HCT116 (cell line): ENCODE measurements around the gene MYO1E. TPM values are rescaled to one million over a fixed set of nuclear protein-coding genes. Genes with fewer than 3 reads are reported as not detected.

Experiments used
- ATAC-seq: fragments of 200-7000 bp; cut with Tn5 transposase; 2 replicates; pipeline ENCODE4 v1.9.1; 2020; ENCODE audit warnings: mild to moderate bottlenecking, moderate library complexity
- BruUV-seq: library from RNA; stranded (reverse); fragments of 400-500 nt; replicated peaks from 2 replicates; lab custom pipeline; 2021; lab: Mats Ljungman, UMichigan
- CTCF ChIA-PET: fragments of 300-600 bp; sonication (Branson Sonifier 250); formaldehyde crosslinking; loops from one replicate; lab custom pipeline; 2021; ENCODE audit warnings: antibody characterized with exemption; lab: Charles Lee
- POLR2A ChIA-PET: fragments of 300-600, 350-600 bp; sonication (Branson Sonifier 250); formaldehyde crosslinking; loops from one replicate; lab custom pipeline; 2021; ENCODE audit warnings: antibody characterized with exemption; lab: Charles Lee
- RAD21 ChIA-PET, 2 experiments: fragments of 300-600 bp; sonication (Branson Sonifier 250); formaldehyde crosslinking; loops; one replicate each; lab custom pipeline; 2023; ENCODE audit warnings: low total read pairs in 2 of 2; ENCODE audit not compliant: uncharacterized antibody in 2 of 2, unreplicated experiment in 2 of 2, low non-redundant PET in 1 of 2; lab: Charles Lee
- DNase-seq: peaks from one replicate; pipeline ENCODE4 v3.0.0-alpha.2; 2010; ENCODE audit warnings: low read depth, low spot score
- H2AFZ ChIP-seq: fragments of 200-600 bp; shearing (Covaris generic), sonication (generic); 2 replicates; pipeline ENCODE4 v1.6.1; 2017; ENCODE audit warnings: low read depth, mixed run types, mixed read lengths, antibody characterized with exemption, low read length; ENCODE audit not compliant: poor library complexity, severe bottlenecking
- H3K27ac ChIP-seq: 2 replicates; pipeline ENCODE4 v1.5.1; 2012; ENCODE audit warnings: low read depth, low read length
- H3K27me3 ChIP-seq: fragments of 200-600 bp; sonication (generic); 2 replicates; pipeline ENCODE4 v1.6.1; 2016; ENCODE audit warnings: mixed run types, low read length, mixed read lengths; ENCODE audit not compliant: insufficient read depth
- H3K36me3 ChIP-seq, 2 experiments: fragments of 200-500 bp in 1 of 2; fragments of 200-600 bp in 1 of 2; sonication (Bioruptor generic) in 1 of 2; sonication (generic) in 1 of 2; 2 replicates each; pipeline versions ENCODE4 v1.5.1 to v1.6.1; 2014 to 2016; ENCODE audit warnings: low read length in 2 of 2, inconsistent platforms in 1 of 2, mixed read lengths in 1 of 2, mixed run types in 1 of 2; ENCODE audit not compliant: insufficient read depth in 2 of 2, control insufficient read depth in 1 of 2
- H3K4me1 ChIP-seq, 2 experiments: fragments of 200-600 bp in 1 of 2; sonication (generic) in 1 of 2; 2 replicates each; pipeline versions ENCODE4 v1.5.1 to v1.6.1; 2012 to 2017; ENCODE audit warnings: low read length in 2 of 2, inconsistent platforms in 1 of 2, mild to moderate bottlenecking in 1 of 2, mixed read lengths in 1 of 2, mixed run types in 1 of 2, moderate library complexity in 1 of 2; ENCODE audit not compliant: insufficient read depth in 2 of 2, control insufficient read depth in 1 of 2
- H3K4me2 ChIP-seq: fragments of 200-600 bp; sonication (generic); 2 replicates; pipeline ENCODE4 v1.6.1; 2017; ENCODE audit warnings: mixed run types, low read length, mixed read lengths
- H3K4me3 ChIP-seq, 2 experiments: fragments of 200-600 bp in 1 of 2; sonication (generic) in 1 of 2; replicated peaks in 1 of 2; 2 replicates each; pipeline ENCODE4 v1.5.1; 2011 to 2016; ENCODE audit warnings: low read length in 2 of 2, control low read depth in 1 of 2, low read depth in 1 of 2, mild to moderate bottlenecking in 1 of 2, mixed read lengths in 1 of 2, mixed run types in 1 of 2
- H3K79me2 ChIP-seq: fragments of 200-600 bp; sonication (generic); 2 replicates; pipeline ENCODE4 v1.6.1; 2017; ENCODE audit warnings: mild to moderate bottlenecking, mixed run types, low read length, moderate library complexity, mixed read lengths; ENCODE audit not compliant: insufficient read depth
- H3K9ac ChIP-seq: fragments of 200-600 bp; sonication (generic); 2 replicates; pipeline ENCODE4 v1.6.1; 2016; ENCODE audit warnings: low read length, mixed read lengths
- H3K9me2 ChIP-seq: fragments of 200-600 bp; sonication (generic), shearing (Covaris generic); 2 replicates; pipeline ENCODE4 v1.6.1; 2017; ENCODE audit warnings: mixed run types, mild to moderate bottlenecking, moderate library complexity; ENCODE audit not compliant: insufficient read depth
- H3K9me3 ChIP-seq, 2 experiments: fragments of 200-500 bp in 1 of 2; fragments of 200-600 bp in 1 of 2; sonication (Bioruptor generic) in 1 of 2; sonication (generic) in 1 of 2; 2 replicates each; pipeline ENCODE4 v1.6.1; 2014 to 2017; ENCODE audit warnings: low read length in 2 of 2, mixed read lengths in 2 of 2, inconsistent platforms in 1 of 2, low read depth in 1 of 2, mild to moderate bottlenecking in 1 of 2, mixed run types in 1 of 2, moderate library complexity in 1 of 2; ENCODE audit not compliant: control insufficient read depth in 1 of 2, insufficient read depth in 1 of 2
- H4K20me1 ChIP-seq: fragments of 200-600 bp; sonication (generic), shearing (Covaris generic); 2 replicates; pipeline ENCODE4 v1.6.1; 2017; ENCODE audit warnings: mixed run types, mild to moderate bottlenecking, moderate library complexity; ENCODE audit not compliant: insufficient read depth
- ATF3 ChIP-seq: IDR thresholded peaks from 2 replicates; pipeline ENCODE4 v1.6.1; 2012
- CBX3 ChIP-seq: IDR thresholded peaks from 2 replicates; pipeline ENCODE4 v1.6.1; 2012; ENCODE audit warnings: low read depth
- CTCF ChIP-seq, 3 experiments: fragments of 200-600 bp in 1 of 3; sonication (generic) in 1 of 3; IDR thresholded peaks in 2 of 3; conservative IDR thresholded peaks in 1 of 3; 2 replicates each; pipeline ENCODE4 v1.5.1; 2012 to 2017; ENCODE audit warnings: low read depth in 2 of 3, low read length in 2 of 3, antibody characterized with exemption in 1 of 3, borderline replicate concordance in 1 of 3, control low read depth in 1 of 3, mild to moderate bottlenecking in 1 of 3, mixed read lengths in 1 of 3, mixed run types in 1 of 3, moderate library complexity in 1 of 3; ENCODE audit not compliant: insufficient read depth in 1 of 3
- EGR1 ChIP-seq: IDR thresholded peaks from 2 replicates; pipeline ENCODE4 v1.6.1; 2012; ENCODE audit warnings: low read depth
- EZH2 ChIP-seq: fragments of 200-600 bp; sonication (generic); IDR thresholded peaks from 2 replicates; pipeline ENCODE4 v1.6.1; 2017; ENCODE audit warnings: antibody characterized with exemption, mixed run types
- EZH2phosphoT487 ChIP-seq: fragments of 200-600 bp; IDR thresholded peaks from 2 replicates; pipeline ENCODE4 v1.6.1; 2018; ENCODE audit warnings: antibody characterized with exemption, borderline replicate concordance
- FOSL1 ChIP-seq: IDR thresholded peaks from 2 replicates; pipeline ENCODE4 v1.6.1; 2012; ENCODE audit warnings: low read depth
- POLR2A ChIP-seq: IDR thresholded peaks from 2 replicates; pipeline ENCODE4 v1.7.0; 2011; ENCODE audit warnings: borderline replicate concordance; ENCODE audit not compliant: insufficient read depth, insufficient read length; ENCODE audit errors: extremely low read depth
- RAD21 ChIP-seq: IDR thresholded peaks from 2 replicates; pipeline ENCODE4 v1.6.1; 2012; ENCODE audit warnings: low read depth, mild to moderate bottlenecking
- REST ChIP-seq: IDR thresholded peaks from 2 replicates; pipeline ENCODE4 v1.6.1; 2012; ENCODE audit warnings: low read depth
- SIN3A ChIP-seq: IDR thresholded peaks from 2 replicates; pipeline ENCODE4 v1.6.1; 2012; ENCODE audit warnings: low read depth
- SP1 ChIP-seq: IDR thresholded peaks from 2 replicates; pipeline ENCODE4 v1.6.1; 2012; ENCODE audit warnings: low read depth
- TCF7L2 ChIP-seq: IDR thresholded peaks from 2 replicates; pipeline ENCODE4 v1.7.0; 2011; ENCODE audit warnings: borderline replicate concordance, inconsistent platforms; ENCODE audit not compliant: insufficient read depth, insufficient read length; ENCODE audit errors: extremely low read depth
- ZFX ChIP-seq: fragments of 450-650 bp; IDR thresholded peaks from 2 replicates; pipeline ENCODE4 v1.6.1; 2017
- intact Hi-C: fragments of 100-400 bp; cut with micrococcal nuclease; formaldehyde crosslinking; loops from 2 replicates; pipeline ENCODE4 v1.10.0; 2022
- total RNA-seq: library from RNA; stranded (reverse); gene quantifications from one replicate; pipeline ENCODE4 v1.2.1, GENCODE V29; 2021; ENCODE audit not compliant: unreplicated experiment

The MYO1E gene
- total RNA-seq, 1 experiment from 2014 or later = 182 TPM

GRCh38 chr15:59094077-59094476, 278.6 kb downstream of the MYO1E start:
- intact Hi-C loops = no loop called here
- CTCF ChIA-PET = interaction anchor here (1.0 kb wide), 1 partner anchor 435 kb away, joined by 3 read pairs; no protein-coding TSS in a partner anchor

GRCh38 chr15:59087731-59088130, 284.9 kb downstream of the MYO1E start:
- Histone ChIP-seq H3K27ac (no peak overlapping the region), H3K36me3 (peaks cover 14 to 39% of the 10 kb centered on the region in 2 experiments), H4K20me1 (no peaks in the 10 kb centered on the region), H3K9me3 (no peaks in the 10 kb centered on the region), H3K4me3 (no peak overlapping the region), H3K9me2 (no peaks in the 10 kb centered on the region), H3K9ac (no peak overlapping the region), H3K27me3 (no peaks in the 10 kb centered on the region), H3K4me1 (no peaks in the 10 kb centered on the region), H3K4me2 (no peak overlapping the region), H2AFZ (no peak overlapping the region), H3K79me2 (no peaks in the 10 kb centered on the region)
- ATAC-seq (no peak), DNase-seq (no peak)
- intact Hi-C loops = no loop called here
- ChIA-PET POLR2A (no interaction called here), RAD21 (no interaction called here), CTCF (no interaction called here)
- BruUV-seq = no TSS peak
- TF ChIP-seq SP1 (no peak), EZH2 (no peak), CTCF (IDR thresholded peaks at IDR 0.05 in 2 of 3, conservative IDR thresholded peaks at IDR 0.05 in 1 of 3; ENCODE audit: borderline replicate concordance in 1 of 3, insufficient read depth in 1 of 3, low read depth in 2 of 3, low read length in 2 of 3) (no peak), FOSL1 (no peak), ATF3 (no peak), RAD21 (no peak), CBX3 (no peak), REST (no peak), EZH2phosphoT487 (no peak), TCF7L2 (no peak), ZFX (no peak), POLR2A (no peak)

More at GRCh38 chr15:59094077-59094476, 278.6 kb downstream of the MYO1E start:
- RAD21 ChIA-PET = no interaction called here
- H3K27ac ChIP-seq = no peak overlapping the region
- no peak overlapping the region for H3K4me2 ChIP-seq
- H3K9me3 ChIP-seq = no peaks in the 10 kb centered on the region
- H3K27me3 ChIP-seq = no peaks in the 10 kb centered on the region
- H3K4me1 ChIP-seq = no peaks in the 10 kb centered on the region
- H3K9me2 ChIP-seq = no peaks in the 10 kb centered on the region
- H3K9ac ChIP-seq = no peak overlapping the region
- POLR2A ChIA-PET = no interaction called here
- no peak overlapping the region for H2AFZ ChIP-seq
- BruUV-seq = no TSS peak
- H4K20me1 ChIP-seq = peaks cover 2% of the 10 kb centered on the region; the same call in 1 of the 2 replicates
- no peaks in the 10 kb centered on the region for H3K79me2 ChIP-seq
- DNase-seq = no peak
- TF ChIP-seq POLR2A = no peak
- TF ChIP-seq RAD21 = no peak
- TF ChIP-seq EZH2phosphoT487 = no peak
- no peak for TF ChIP-seq EGR1
- TF ChIP-seq SIN3A = no peak
- no peak for TF ChIP-seq ZFX
- TF ChIP-seq ATF3 = no peak
- TF ChIP-seq TCF7L2 = no peak
- H3K4me3 ChIP-seq = no peak overlapping the region
- ATAC-seq = no peak
- H3K36me3 ChIP-seq = peaks cover 22 to 44% of the 10 kb centered on the region in 2 experiments
